GM12874 (cell line): ENCODE measurements around the gene FTO.

Experiments used
- TF ChIP-seq, protein P1 (sequence below): IDR thresholded peaks from 2 replicates; pipeline ENCODE4 v1.5.1; 2011; ENCODE audit warnings: low read depth, mild to moderate bottlenecking, control low read depth, low read length, moderate library complexity; ENCODE audit not compliant: insufficient read depth

FTO gene

DNA sequence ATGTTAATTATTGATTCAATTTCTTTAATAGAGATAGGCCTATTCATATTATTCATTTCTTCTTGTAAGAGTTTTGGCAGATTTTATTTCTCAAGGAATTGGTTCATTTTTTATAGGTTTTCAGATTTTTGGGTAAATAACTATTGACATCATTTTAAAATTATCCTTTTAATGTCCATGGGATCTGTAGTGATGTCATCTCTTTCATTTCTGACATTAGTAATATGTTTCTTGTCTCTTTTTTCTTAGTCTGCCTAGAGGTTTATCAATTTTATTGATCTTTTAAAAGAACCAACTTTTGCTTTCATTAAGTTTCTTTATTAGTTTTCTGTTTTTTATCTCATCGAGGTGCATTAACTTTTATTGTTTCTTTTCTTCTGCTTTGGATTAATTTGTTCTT lies 162.6 kb downstream of the FTO start:
- TF ChIP-seq, protein P1, sequence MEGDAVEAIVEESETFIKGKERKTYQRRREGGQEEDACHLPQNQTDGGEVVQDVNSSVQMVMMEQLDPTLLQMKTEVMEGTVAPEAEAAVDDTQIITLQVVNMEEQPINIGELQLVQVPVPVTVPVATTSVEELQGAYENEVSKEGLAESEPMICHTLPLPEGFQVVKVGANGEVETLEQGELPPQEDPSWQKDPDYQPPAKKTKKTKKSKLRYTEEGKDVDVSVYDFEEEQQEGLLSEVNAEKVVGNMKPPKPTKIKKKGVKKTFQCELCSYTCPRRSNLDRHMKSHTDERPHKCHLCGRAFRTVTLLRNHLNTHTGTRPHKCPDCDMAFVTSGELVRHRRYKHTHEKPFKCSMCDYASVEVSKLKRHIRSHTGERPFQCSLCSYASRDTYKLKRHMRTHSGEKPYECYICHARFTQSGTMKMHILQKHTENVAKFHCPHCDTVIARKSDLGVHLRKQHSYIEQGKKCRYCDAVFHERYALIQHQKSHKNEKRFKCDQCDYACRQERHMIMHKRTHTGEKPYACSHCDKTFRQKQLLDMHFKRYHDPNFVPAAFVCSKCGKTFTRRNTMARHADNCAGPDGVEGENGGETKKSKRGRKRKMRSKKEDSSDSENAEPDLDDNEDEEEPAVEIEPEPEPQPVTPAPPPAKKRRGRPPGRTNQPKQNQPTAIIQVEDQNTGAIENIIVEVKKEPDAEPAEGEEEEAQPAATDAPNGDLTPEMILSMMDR: no peak

DNA sequence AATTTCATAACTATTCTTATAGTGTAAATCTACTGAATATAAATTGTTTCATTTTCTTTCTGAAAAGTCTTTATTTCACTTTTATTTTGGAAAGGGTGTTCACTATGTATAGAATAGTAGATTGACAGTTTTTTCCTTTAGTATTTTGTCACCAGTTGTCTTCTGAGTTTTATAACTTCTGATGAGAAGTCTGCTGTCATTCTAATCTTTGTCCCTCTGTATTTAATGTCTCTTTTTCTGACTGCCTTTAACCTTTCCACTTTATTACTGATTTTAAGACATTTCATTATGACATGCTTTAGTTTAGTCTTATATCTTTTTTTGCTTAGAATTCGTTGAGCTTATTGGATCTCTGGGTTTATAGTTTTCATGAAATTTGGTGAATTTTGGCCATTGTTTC lies 166.9 kb downstream of the FTO start:
- TF ChIP-seq, protein P1: no peak

DNA sequence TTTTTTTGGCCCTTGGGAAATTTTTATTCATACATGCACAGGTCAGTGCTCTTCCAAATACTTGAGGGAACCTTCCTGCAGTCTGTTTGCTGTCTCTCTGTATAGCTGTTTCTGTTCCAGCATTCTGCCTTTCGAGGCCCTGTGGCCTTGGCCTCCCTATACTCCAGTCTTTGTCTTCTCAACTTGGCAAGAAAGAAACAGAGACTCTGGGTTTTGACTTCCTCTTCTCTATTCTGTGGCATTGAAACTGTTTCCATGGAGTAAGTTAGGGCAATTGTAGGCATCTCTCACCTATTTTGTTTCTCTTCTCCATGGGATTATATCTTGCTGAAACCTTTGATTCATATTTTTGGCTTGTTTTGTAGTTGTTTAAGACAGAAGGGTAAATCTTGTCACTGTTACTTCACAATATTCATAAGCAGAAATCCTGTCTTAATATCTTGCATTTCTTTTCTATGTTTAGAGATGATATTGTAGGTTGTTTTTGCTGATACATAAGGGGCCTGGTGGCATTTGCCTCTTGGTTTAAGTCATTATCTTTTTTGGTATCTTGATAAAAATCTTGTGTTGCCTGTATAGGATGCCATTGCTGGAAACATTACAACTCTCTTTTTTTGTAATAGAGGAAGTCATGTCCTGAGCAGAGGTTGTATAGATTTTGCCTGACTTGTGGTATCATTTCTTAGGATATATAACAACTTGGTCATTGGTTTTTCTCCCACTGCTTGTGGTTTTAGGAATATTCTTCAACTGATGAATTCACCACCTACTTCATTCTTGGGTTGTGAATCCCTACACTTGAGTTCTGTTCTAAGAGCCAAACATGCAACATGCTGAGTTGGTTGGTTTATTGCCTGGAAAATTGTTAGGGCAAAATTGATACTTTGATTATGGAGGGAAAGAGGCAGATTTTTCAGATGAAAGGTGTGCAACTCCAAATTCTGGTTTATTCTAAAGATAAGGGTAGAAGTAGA lies 168.6 kb downstream of the FTO start:
- TF ChIP-seq, protein P1: no peak

DNA sequence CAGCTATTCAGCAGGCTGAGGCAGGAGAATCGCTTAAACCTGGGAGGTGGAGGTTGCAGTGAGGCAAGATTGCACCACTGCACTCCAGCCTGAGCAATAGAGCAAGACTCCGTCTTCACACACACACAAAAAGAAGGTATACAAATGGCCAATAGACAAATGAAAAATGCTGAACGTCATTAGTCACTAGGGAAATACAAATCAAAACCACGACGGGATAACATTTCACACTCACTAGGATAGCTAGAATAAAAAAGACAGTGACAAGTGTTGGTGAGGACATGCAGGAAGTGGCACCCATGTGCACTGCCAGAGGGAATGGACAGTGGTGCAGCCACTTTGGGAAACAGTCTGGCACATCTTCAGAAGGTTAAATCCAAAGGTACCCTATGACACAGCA lies 172.9 kb downstream of the FTO start:
- TF ChIP-seq, protein P1: no peak

DNA sequence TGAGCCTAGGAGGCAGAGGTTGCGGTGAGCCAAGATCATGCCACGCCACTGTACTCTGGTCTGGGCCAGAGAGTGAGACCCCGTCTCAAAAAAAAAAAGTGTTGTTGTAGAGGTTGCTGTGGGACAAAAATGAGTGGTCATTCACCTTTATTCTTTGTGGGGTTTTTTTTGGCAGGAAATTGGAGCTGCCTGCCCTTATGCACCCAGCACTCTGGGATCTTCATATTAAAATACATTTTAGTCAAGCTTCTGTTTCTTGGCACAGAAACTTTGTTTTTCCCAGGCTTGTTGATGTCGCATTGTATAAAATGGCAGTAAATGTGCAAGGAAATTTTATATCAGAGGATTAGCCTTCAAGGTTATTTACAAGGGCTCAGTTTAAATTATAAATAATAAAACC lies 174.3 kb downstream of the FTO start:
- TF ChIP-seq, protein P1: no peak

DNA sequence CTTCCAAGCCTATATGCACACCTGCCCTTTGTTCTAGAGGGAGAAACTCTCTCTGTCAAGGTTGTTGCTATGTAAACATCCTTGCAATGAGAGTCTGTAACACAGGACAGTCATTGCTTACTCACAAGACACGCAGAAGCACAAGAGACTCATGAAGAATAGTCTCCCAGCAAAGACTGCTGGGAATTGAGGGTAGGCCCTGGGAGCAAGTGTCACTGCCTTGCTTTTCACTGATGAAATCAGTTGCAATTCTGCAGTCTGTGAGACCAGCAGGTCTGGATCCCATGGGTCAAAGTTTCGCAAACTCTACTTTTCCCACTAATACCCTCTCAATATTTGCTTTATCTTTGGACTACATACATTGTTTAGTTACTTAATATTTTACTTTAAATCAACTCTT lies 177.4 kb downstream of the FTO start:
- TF ChIP-seq, protein P1: no peak

DNA sequence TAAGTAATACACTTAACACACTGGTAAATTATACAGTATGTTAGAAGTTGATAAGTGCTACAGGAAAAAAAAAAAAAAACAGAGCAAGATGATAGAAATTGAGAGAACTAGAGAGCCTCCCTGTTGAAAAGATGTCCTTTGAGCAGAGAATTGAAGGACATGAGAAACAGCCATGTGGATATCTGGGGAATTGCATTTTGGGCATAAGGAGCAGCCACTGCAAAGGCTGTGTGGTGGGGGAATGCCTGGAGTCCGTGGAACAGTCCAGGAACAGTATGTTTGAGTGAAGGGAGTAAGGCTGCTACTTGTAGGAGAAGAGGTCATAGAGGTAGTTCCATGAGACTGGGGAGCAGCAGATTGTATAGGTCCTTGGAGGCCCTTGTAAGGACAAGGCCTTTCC lies 178.4 kb downstream of the FTO start:
- TF ChIP-seq, protein P1: no peak
